CD4-positive, alpha-beta memory T cell (primary cell): ENCODE results near the gene NUAK1. TPM values are rescaled to one million over a fixed set of nuclear protein-coding genes. Genes with fewer than 3 reads are reported as not detected.

Source experiments
- CTCF ChIA-PET: fragments of 350-600 bp; sonication (Branson Sonifier 250); formaldehyde crosslinking; loops from one replicate; lab custom pipeline; 2021; ENCODE audit warnings: inconsistent platforms; ENCODE audit not compliant: partially characterized antibody; lab: Charles Lee
- POLR2A ChIA-PET: fragments of 350-600 bp; sonication (Branson Sonifier 250); formaldehyde crosslinking; loops from one replicate; lab custom pipeline; 2021; ENCODE audit not compliant: partially characterized antibody; lab: Charles Lee
- DNase-seq, 5 donors: peaks; one replicate each; pipeline versions ENCODE4 v3.0.0 to v3.0.0-alpha.2; 2020 to 2022; ENCODE audit warnings: mixed read lengths in 1 of 5
- H3K27ac ChIP-seq: one replicate; pipeline ENCODE4 v1.7.0; 2013; ENCODE audit warnings: low read depth, low read length
- H3K27me3 ChIP-seq: 2 replicates; pipeline ENCODE4 v1.7.0; 2013; ENCODE audit warnings: mild to moderate bottlenecking, low read length, moderate library complexity; ENCODE audit not compliant: insufficient read depth
- H3K36me3 ChIP-seq: 2 replicates; pipeline ENCODE4 v1.7.0; 2013; ENCODE audit warnings: mild to moderate bottlenecking, low read length, moderate library complexity; ENCODE audit not compliant: insufficient read depth
- H3K4me1 ChIP-seq: 2 replicates; pipeline ENCODE4 v1.7.0; 2013; ENCODE audit warnings: mild to moderate bottlenecking, low read length, moderate library complexity; ENCODE audit not compliant: insufficient read depth
- H3K4me3 ChIP-seq, 2 donors: one replicate each; pipeline ENCODE4 v1.7.0; 2013; ENCODE audit warnings: low read length in 2 of 2, mild to moderate bottlenecking in 1 of 2
- H3K9me3 ChIP-seq, 2 donors: one replicate each; pipeline ENCODE4 v1.7.0; 2013; ENCODE audit warnings: low read length in 2 of 2, control low read depth in 1 of 2; ENCODE audit not compliant: control insufficient read depth in 1 of 2
- H3K27ac Mint-ChIP-seq, 7 donors: one replicate each; pipeline ENCODE4 v1.8.0; 2020 to 2021; ENCODE audit warnings: mixed read lengths in 7 of 7, mild to moderate bottlenecking in 6 of 7, inconsistent platforms in 3 of 7, moderate library complexity in 3 of 7
- H3K27me3 Mint-ChIP-seq, 2 donors: one replicate each; pipeline ENCODE4 v1.8.0; 2020 to 2021; ENCODE audit warnings: mixed read lengths in 2 of 2
- H3K36me3 Mint-ChIP-seq, 2 donors: one replicate each; pipeline ENCODE4 v1.8.0; 2020 to 2021; ENCODE audit warnings: mixed read lengths in 2 of 2, inconsistent platforms in 1 of 2, mild to moderate bottlenecking in 1 of 2
- H3K4me1 Mint-ChIP-seq, 4 donors: one replicate each; pipeline ENCODE4 v1.8.0; 2020 to 2021; ENCODE audit warnings: mixed read lengths in 4 of 4, mild to moderate bottlenecking in 1 of 4
- H3K4me3 Mint-ChIP-seq, 8 donors: one replicate each; pipeline ENCODE4 v1.8.0; 2020 to 2021; ENCODE audit warnings: mixed read lengths in 8 of 8, mild to moderate bottlenecking in 7 of 8, moderate library complexity in 6 of 8, inconsistent platforms in 3 of 8
- H3K9me3 Mint-ChIP-seq, 8 donors: one replicate each; pipeline ENCODE4 v1.8.0; 2020 to 2021; ENCODE audit warnings: mixed read lengths in 8 of 8, mild to moderate bottlenecking in 5 of 8, inconsistent platforms in 3 of 8, moderate library complexity in 1 of 8
- intact Hi-C: fragments of 100-400 bp; cut with micrococcal nuclease; formaldehyde crosslinking; loops from one replicate; pipeline ENCODE4 v1.15.1; 2023
- polyA plus RNA-seq, 2 donors: library from polyadenylated mRNA; unstranded; fragments of 300-500 nt; fragmentation: Illumina TruSeq; gene quantifications; one replicate each; pipeline ENCODE4 v1.2.3, GENCODE V29; 2021
- total RNA-seq, 2 experiments: library from RNA; stranded (reverse); gene quantifications; one replicate each; pipeline ENCODE4 v1.2.3, GENCODE V29; 2021

The NUAK1 gene
- total and polyA plus RNA-seq, 4 experiments from 2014 or later = not detected

GRCh38 chr12:106123551-106124081 is 15.1 kb downstream of the NUAK1 start:
- peaks cover 0 to 3% (median 0%) of the 10 kb centered on the region in 8 donors for H3K9me3 Mint-ChIP-seq
- no peak for DNase-seq
- no peaks in the 10 kb centered on the region for H3K36me3 Mint-ChIP-seq
- H3K27me3 ChIP-seq = no peaks in the 10 kb centered on the region
- no peaks in the 10 kb centered on the region for H3K36me3 ChIP-seq
- H3K9me3 ChIP-seq = no peaks in the 10 kb centered on the region
- intact Hi-C loops = no loop called here
- H3K27me3 Mint-ChIP-seq = peaks cover 2 to 11% of the 10 kb centered on the region in 2 donors
- no peak overlapping the region for H3K27ac Mint-ChIP-seq
- POLR2A ChIA-PET = no interaction called here
- CTCF ChIA-PET = interaction anchor here (0.8 kb wide), 1 partner anchor 11 kb away, joined by 3 read pairs; no protein-coding TSS in a partner anchor
- H3K4me1 Mint-ChIP-seq = no peaks in the 10 kb centered on the region
- no peaks in the 10 kb centered on the region for H3K4me1 ChIP-seq
- no peak overlapping the region for H3K4me3 ChIP-seq
- H3K4me3 Mint-ChIP-seq = no peak overlapping the region
- no peak overlapping the region for H3K27ac ChIP-seq

GRCh38 chr12:106123110-106123509 is 15.6 kb downstream of the NUAK1 start:
- Mint-ChIP-seq H3K9me3 (peaks cover 0 to 3% (median 0%) of the 10 kb centered on the region in 8 donors), H3K4me1 (no peaks in the 10 kb centered on the region), H3K27me3 (peaks cover 2 to 11% of the 10 kb centered on the region in 2 donors), H3K4me3 (no peak overlapping the region), H3K27ac (no peak overlapping the region), H3K36me3 (no peaks in the 10 kb centered on the region)
- H3K27ac ChIP-seq = no peak overlapping the region
- ChIA-PET CTCF (interaction anchor here (0.8 kb wide), 1 partner anchor 11 kb away, joined by 3 read pairs; no protein-coding TSS in a partner anchor), POLR2A (no interaction called here)
- H3K4me3 ChIP-seq = no peak overlapping the region
- no peaks in the 10 kb centered on the region for H3K36me3 ChIP-seq
- H3K9me3 ChIP-seq = no peaks in the 10 kb centered on the region
- intact Hi-C loops = no loop called here
- DNase-seq = no peak
- H3K27me3 ChIP-seq = no peaks in the 10 kb centered on the region
- H3K4me1 ChIP-seq = no peaks in the 10 kb centered on the region

GRCh38 chr12:106122004-106122403 is 16.8 kb downstream of the NUAK1 start:
- Mint-ChIP-seq H3K36me3 (no peaks in the 10 kb centered on the region), H3K4me1 (no peaks in the 10 kb centered on the region), H3K9me3 (peaks cover 0 to 4% (median 0%) of the 10 kb centered on the region in 8 donors), H3K4me3 (no peak overlapping the region), H3K27ac (no peak overlapping the region), H3K27me3 (peaks cover 2 to 11% of the 10 kb centered on the region in 2 donors)
- Histone ChIP-seq H3K9me3 (no peaks in the 10 kb centered on the region), H3K27ac (no peak overlapping the region), H3K27me3 (no peaks in the 10 kb centered on the region), H3K36me3 (no peaks in the 10 kb centered on the region), H3K4me1 (no peaks in the 10 kb centered on the region), H3K4me3 (no peak overlapping the region)
- CTCF ChIA-PET = no interaction called here
- DNase-seq = no peak
- POLR2A ChIA-PET = no interaction called here
- intact Hi-C loops = no loop called here

GRCh38 chr12:106120519-106121105 is 18.1 kb downstream of the NUAK1 start:
- Histone ChIP-seq H3K9me3 (no peaks in the 10 kb centered on the region), H3K27me3 (no peaks in the 10 kb centered on the region), H3K27ac (no peak overlapping the region), H3K36me3 (no peaks in the 10 kb centered on the region), H3K4me3 (no peak overlapping the region), H3K4me1 (no peaks in the 10 kb centered on the region)
- no peak overlapping the region for H3K4me3 Mint-ChIP-seq
- H3K27ac Mint-ChIP-seq = no peak overlapping the region
- H3K9me3 Mint-ChIP-seq = peaks cover 0 to 4% (median 0%) of the 10 kb centered on the region in 8 donors
- DNase-seq = no peak
- H3K4me1 Mint-ChIP-seq = no peaks in the 10 kb centered on the region
- no peaks in the 10 kb centered on the region for H3K36me3 Mint-ChIP-seq
- POLR2A ChIA-PET = no interaction called here
- CTCF ChIA-PET = no interaction called here
- intact Hi-C loops = no loop called here
- H3K27me3 Mint-ChIP-seq = peaks cover 2 to 13% of the 10 kb centered on the region in 2 donors

- Histone ChIP-seq H3K9me3 (no peaks in the 10 kb centered on the region), H3K4me1 (no peaks in the 10 kb centered on the region), H3K4me3 (no peak overlapping the region), H3K27ac (no peak overlapping the region), H3K36me3 (no peaks in the 10 kb centered on the region), H3K27me3 (no peaks in the 10 kb centered on the region)
- Mint-ChIP-seq H3K27ac (no peak overlapping the region), H3K4me1 (no peaks in the 10 kb centered on the region), H3K4me3 (no peak overlapping the region), H3K27me3 (peaks cover 2 to 11% of the 10 kb centered on the region in 2 donors), H3K9me3 (peaks cover 0 to 4% (median 0%) of the 10 kb centered on the region in 8 donors), H3K36me3 (no peaks in the 10 kb centered on the region)
- intact Hi-C loops = no loop called here
- ChIA-PET POLR2A (no interaction called here), CTCF (interaction anchor here (0.6 to 3.0 kb wide), 3 partner anchors 10 to 16 kb away, joined by 3 to 20 read pairs (median 7); no protein-coding TSS in a partner anchor)
- DNase-seq = no peak
Measured at GRCh38 chr12:106119301-106119700, 19.5 kb downstream of the NUAK1 start.

- Mint-ChIP-seq H3K27ac (no peak overlapping the region), H3K4me1 (no peaks in the 10 kb centered on the region), H3K9me3 (peaks cover 0 to 4% (median 0%) of the 10 kb centered on the region in 8 donors), H3K4me3 (no peak overlapping the region), H3K36me3 (no peaks in the 10 kb centered on the region), H3K27me3 (peaks cover 2 to 8% of the 10 kb centered on the region in 2 donors)
- Histone ChIP-seq H3K27me3 (no peaks in the 10 kb centered on the region), H3K27ac (no peak overlapping the region), H3K4me1 (no peaks in the 10 kb centered on the region), H3K9me3 (no peaks in the 10 kb centered on the region), H3K4me3 (no peak overlapping the region), H3K36me3 (no peaks in the 10 kb centered on the region)
- ChIA-PET CTCF (interaction anchor here (1.2 to 3.0 kb wide), 2 partner anchors 12 to 17 kb away, joined by 3 to 20 read pairs; no protein-coding TSS in a partner anchor), POLR2A (no interaction called here)
- intact Hi-C loops = no loop called here
- DNase-seq = no peak
Measured at GRCh38 chr12:106118381-106119130, 20.2 kb downstream of the NUAK1 start.

- Mint-ChIP-seq H3K36me3 (no peaks in the 10 kb centered on the region), H3K4me1 (no peaks in the 10 kb centered on the region), H3K4me3 (no peak overlapping the region), H3K27me3 (peaks cover 0 to 6% of the 10 kb centered on the region in 2 donors), H3K9me3 (peaks cover 0 to 4% (median 0%) of the 10 kb centered on the region in 8 donors), H3K27ac (no peak overlapping the region)
- Histone ChIP-seq H3K4me1 (no peaks in the 10 kb centered on the region), H3K4me3 (no peak overlapping the region), H3K36me3 (no peaks in the 10 kb centered on the region), H3K27ac (no peak overlapping the region), H3K27me3 (no peaks in the 10 kb centered on the region), H3K9me3 (no peaks in the 10 kb centered on the region)
- no peak for DNase-seq
- intact Hi-C loops = no loop called here
- ChIA-PET CTCF (interaction anchor here (0.9 kb wide), 1 partner anchor 15 kb away, joined by 3 read pairs; no protein-coding TSS in a partner anchor), POLR2A (no interaction called here)
Measured at GRCh38 chr12:106115440-106115839, 23.3 kb downstream of the NUAK1 start.
